ENCODE results near the gene EXOSC9. TPM values are rescaled to one million over a fixed set of nuclear protein-coding genes. Genes with fewer than 3 reads are reported as not detected.
"Not testable (repeated sequence)": the region's sequence is repeated elsewhere in the genome, so short reads cannot be mapped to it uniquely, and the experiment has no call there.

Gene EXOSC9
- 71.9 and 74.0 TPM in 2 replicates for total RNA-seq

- H3K27me3 Mint-ChIP-seq (ENCODE audit: insufficient read depth) = no peaks in the 10 kb centered on the region
- peaks cover 51% of the 10 kb centered on the region for H3K4me1 Mint-ChIP-seq (ENCODE audit: low read depth)
- H3K9me3 Mint-ChIP-seq = no peaks in the 10 kb centered on the region
- intact Hi-C loops (cut with micrococcal nuclease) = loop anchor here (1.0 to 2.0 kb wide), 6 partner anchors 9 to 1735 kb away; partner anchors contain the start of genes ANXA5, BBS7, BLTP1 and MAD2L1
- peak within 1 kb of the TSS; percentile 90 for H3K4me3 Mint-ChIP-seq
- peaks cover 22% of the 10 kb centered on the region for H3K36me3 Mint-ChIP-seq (ENCODE audit: low read depth)
- peak within 1 kb of the TSS; percentile 97 for H3K27ac Mint-ChIP-seq
- DNase-seq (ENCODE audit: low spot score) = peak; percentile 92
Observed at GRCh38 chr4:121800961-121801714, at the start of gene EXOSC9. Gene EXOSC9, plus strand, starts transcription at chr4:121801323. Its CDS starts 102 bp downstream, at chr4:121801425.

- intact Hi-C loops (cut with micrococcal nuclease); H3K4me3 Mint-ChIP-seq; H3K36me3 Mint-ChIP-seq (ENCODE audit: low read depth); H3K9me3 Mint-ChIP-seq; DNase-seq (ENCODE audit: low spot score); H3K27ac Mint-ChIP-seq; H3K4me1 Mint-ChIP-seq (ENCODE audit: low read depth): not testable (repeated sequence)
- peaks cover 41% of the 10 kb centered on the region for H3K27me3 Mint-ChIP-seq (ENCODE audit: insufficient read depth)
Observed at GRCh38 chr4:121752142-121752541, 49.0 kb upstream of the EXOSC9 start.

- no peaks in the 10 kb centered on the region for H3K9me3 Mint-ChIP-seq
- H3K4me1 Mint-ChIP-seq (ENCODE audit: low read depth) = peaks cover 2% of the 10 kb centered on the region
- no peak for DNase-seq (ENCODE audit: low spot score)
- no peaks in the 10 kb centered on the region for H3K36me3 Mint-ChIP-seq (ENCODE audit: low read depth)
- intact Hi-C loops (cut with micrococcal nuclease) = no loop called here
- no peak overlapping the region for H3K4me3 Mint-ChIP-seq
- peaks cover 52% of the 10 kb centered on the region for H3K27me3 Mint-ChIP-seq (ENCODE audit: insufficient read depth)
- no peak overlapping the region for H3K27ac Mint-ChIP-seq
Observed at GRCh38 chr4:121758925-121759568, 42.1 kb upstream of the EXOSC9 start.

DNA sequence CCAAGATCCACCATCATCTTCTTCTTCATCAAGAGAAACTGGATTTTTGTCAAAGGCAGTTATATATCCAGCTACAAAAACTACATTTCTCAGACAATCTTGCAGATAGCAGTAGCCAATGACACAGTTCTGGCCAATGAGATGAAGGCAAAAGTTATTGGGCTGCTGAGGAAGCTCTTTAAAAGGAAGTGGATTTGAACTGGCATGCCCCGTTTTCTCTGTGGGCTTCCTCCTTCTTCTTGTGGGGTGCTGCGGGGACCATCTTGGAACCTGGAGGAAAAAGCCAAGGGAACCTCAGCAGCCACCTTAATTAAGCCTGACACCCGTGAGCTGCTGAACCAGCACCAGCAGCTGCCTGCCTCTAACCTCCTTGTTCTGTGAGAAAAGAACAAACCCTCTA, 40.9 kb upstream of the EXOSC9 start:
- Mint-ChIP-seq H3K4me1 (ENCODE audit: low read depth) (peaks cover 6% of the 10 kb centered on the region), H3K27me3 (ENCODE audit: insufficient read depth) (peaks cover 51% of the 10 kb centered on the region), H3K36me3 (ENCODE audit: low read depth) (no peaks in the 10 kb centered on the region), H3K9me3 (no peaks in the 10 kb centered on the region), H3K4me3 (no peak overlapping the region), H3K27ac (no peak overlapping the region)
- intact Hi-C loops (cut with micrococcal nuclease) = no loop called here
- DNase-seq (ENCODE audit: low spot score) = no peak

DNA sequence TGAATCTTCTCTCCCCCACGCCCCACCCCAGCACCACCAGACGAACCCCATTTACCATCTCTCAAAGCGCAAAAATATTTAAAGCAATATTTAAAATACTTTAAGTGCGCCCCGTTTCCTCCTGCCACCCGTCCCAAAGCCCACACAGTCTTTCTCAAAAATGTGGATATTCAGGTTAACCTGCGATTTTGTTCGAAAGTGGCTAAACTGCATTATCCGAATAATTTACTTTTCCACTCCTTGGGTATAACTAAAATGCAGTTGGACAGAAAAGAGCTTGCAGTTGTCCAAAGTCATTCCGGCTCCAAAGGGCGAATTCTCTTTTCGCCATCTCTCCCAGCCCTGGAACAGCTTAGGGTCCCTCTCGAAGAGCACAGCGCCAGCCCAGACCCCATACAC, 36.8 kb upstream of the EXOSC9 start:
- H3K4me1 Mint-ChIP-seq (ENCODE audit: low read depth) = peaks cover 6% of the 10 kb centered on the region
- H3K27me3 Mint-ChIP-seq (ENCODE audit: insufficient read depth) = peaks cover 55% of the 10 kb centered on the region
- no peak for DNase-seq (ENCODE audit: low spot score)
- H3K4me3 Mint-ChIP-seq = peak overlapping the region; percentile 71
- no peaks in the 10 kb centered on the region for H3K9me3 Mint-ChIP-seq
- no peak overlapping the region for H3K27ac Mint-ChIP-seq
- no peaks in the 10 kb centered on the region for H3K36me3 Mint-ChIP-seq (ENCODE audit: low read depth)
- intact Hi-C loops (cut with micrococcal nuclease) = no loop called here

DNA sequence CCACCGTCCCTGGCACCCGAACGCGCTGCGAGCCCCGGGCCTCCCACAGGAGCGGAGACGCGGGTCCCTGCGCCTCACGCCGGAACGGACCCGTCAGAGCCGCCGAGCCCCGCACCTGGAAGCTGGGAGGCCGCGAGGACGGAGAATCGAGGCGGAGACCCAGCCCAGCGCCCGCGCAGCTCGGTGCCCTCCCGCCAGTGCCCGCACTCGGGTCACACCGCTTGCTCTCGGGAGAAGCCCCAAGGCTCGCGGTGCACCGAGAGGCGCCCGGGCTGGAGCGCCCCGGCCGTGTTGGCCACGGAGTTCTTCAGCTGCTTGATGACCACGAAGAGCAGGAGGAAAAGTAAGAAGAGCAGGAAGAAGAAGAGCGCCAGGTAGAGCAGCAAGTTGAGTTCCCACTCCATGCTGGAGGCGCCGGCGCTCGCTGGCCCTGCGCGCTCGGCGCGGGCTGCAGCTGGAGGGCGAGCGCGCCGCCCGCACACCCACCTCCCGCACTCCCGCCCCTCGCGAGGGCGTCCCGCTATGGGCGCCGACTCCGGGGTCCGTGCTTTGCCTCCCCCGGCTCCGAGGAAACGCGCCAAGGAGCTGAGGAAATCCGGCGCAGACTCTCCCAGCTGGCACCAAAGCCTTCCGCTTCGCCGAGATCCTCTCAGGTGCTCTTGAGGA, 36.3 kb upstream of the EXOSC9 start, which contains the start of gene SMIM43:
TSS of gene SMIM43 (minus strand) at position 463 of the 666 bp plus-strand sequence. CDS start at position 404, 59 bp downstream.
- intact Hi-C loops (cut with micrococcal nuclease) = no loop called here
- Mint-ChIP-seq H3K27ac (no peak within 1 kb of the TSS), H3K9me3 (no peaks in the 10 kb centered on the region), H3K4me1 (ENCODE audit: low read depth) (peaks cover 6% of the 10 kb centered on the region), H3K36me3 (ENCODE audit: low read depth) (no peaks in the 10 kb centered on the region), H3K4me3 (peak within 1 kb of the TSS; percentile 71), H3K27me3 (ENCODE audit: insufficient read depth) (peaks cover 51% of the 10 kb centered on the region)
- DNase-seq (ENCODE audit: low spot score) = no peak

GRCh38 chr4:121765368-121765705, 35.8 kb upstream of the EXOSC9 start:
- H3K36me3 Mint-ChIP-seq (ENCODE audit: low read depth) = no peaks in the 10 kb centered on the region
- no peak for DNase-seq (ENCODE audit: low spot score)
- no peak overlapping the region for H3K27ac Mint-ChIP-seq
- no peaks in the 10 kb centered on the region for H3K9me3 Mint-ChIP-seq
- intact Hi-C loops (cut with micrococcal nuclease) = no loop called here
- peaks cover 6% of the 10 kb centered on the region for H3K4me1 Mint-ChIP-seq (ENCODE audit: low read depth)
- peak overlapping the region; percentile 69 for H3K4me3 Mint-ChIP-seq
- H3K27me3 Mint-ChIP-seq (ENCODE audit: insufficient read depth) = peaks cover 51% of the 10 kb centered on the region

DNA sequence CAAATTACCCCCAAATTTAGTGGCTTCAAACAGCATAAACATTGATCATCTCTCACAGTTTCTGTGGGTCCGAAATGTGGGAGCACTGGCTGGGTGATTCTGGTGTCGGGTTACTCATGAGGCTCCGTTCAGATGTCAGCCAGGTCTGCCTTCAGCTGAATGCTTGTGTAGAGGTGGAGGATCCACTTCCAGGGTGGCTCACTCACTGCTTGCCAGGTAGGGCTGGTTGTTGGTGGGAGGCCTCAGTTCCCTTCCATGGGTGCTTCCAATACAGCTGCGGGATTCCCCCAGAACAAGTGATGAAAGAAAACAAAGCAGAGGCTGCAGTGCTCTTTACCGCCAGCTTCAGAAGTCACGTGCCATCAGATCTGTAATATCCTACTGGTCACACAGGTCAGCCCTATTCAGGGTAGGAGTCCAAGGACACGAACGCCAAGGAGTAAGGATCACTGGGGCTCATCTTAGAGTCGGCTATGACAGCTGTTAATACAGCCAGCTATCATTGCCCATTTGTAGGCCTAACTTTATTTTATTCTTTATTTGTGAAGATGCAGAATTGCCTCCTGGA, 35.1 kb upstream of the EXOSC9 start:
- no peak for DNase-seq (ENCODE audit: low spot score)
- H3K36me3 Mint-ChIP-seq (ENCODE audit: low read depth) = no peaks in the 10 kb centered on the region
- H3K4me3 Mint-ChIP-seq = no peak overlapping the region
- peaks cover 51% of the 10 kb centered on the region for H3K27me3 Mint-ChIP-seq (ENCODE audit: insufficient read depth)
- H3K27ac Mint-ChIP-seq = no peak overlapping the region
- H3K4me1 Mint-ChIP-seq (ENCODE audit: low read depth) = peaks cover 6% of the 10 kb centered on the region
- H3K9me3 Mint-ChIP-seq = no peaks in the 10 kb centered on the region
- intact Hi-C loops (cut with micrococcal nuclease) = no loop called here

DNA sequence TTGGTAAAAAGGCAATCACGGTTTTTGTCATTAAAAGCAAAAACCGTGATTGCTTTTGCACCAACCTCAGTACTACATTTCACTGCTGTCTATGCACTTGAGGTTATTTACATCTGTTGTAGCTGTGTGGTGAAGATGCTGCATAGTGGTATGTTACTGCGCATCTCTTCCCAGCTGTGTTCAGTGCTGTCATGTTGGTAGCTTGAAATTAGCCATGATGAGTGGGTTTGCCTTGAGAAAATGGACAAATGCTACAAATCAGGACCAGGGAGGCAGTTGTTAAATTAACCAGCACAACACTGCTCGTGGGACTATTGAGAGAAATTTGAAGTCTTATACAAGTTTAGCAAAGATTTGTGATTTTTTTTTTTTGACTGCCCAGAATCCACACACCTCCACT, 34.0 kb upstream of the EXOSC9 start:
- Mint-ChIP-seq H3K4me3 (no peak overlapping the region), H3K27ac (no peak overlapping the region), H3K4me1 (ENCODE audit: low read depth) (peaks cover 6% of the 10 kb centered on the region), H3K27me3 (ENCODE audit: insufficient read depth) (peaks cover 49% of the 10 kb centered on the region), H3K36me3 (ENCODE audit: low read depth) (no peaks in the 10 kb centered on the region), H3K9me3 (no peaks in the 10 kb centered on the region)
- no peak for DNase-seq (ENCODE audit: low spot score)
- intact Hi-C loops (cut with micrococcal nuclease) = no loop called here

- no peak for DNase-seq (ENCODE audit: low spot score)
- H3K27ac Mint-ChIP-seq = no peak overlapping the region
- peaks cover 41% of the 10 kb centered on the region for H3K27me3 Mint-ChIP-seq (ENCODE audit: insufficient read depth)
- H3K9me3 Mint-ChIP-seq = no peaks in the 10 kb centered on the region
- intact Hi-C loops (cut with micrococcal nuclease) = no loop called here
- no peaks in the 10 kb centered on the region for H3K36me3 Mint-ChIP-seq (ENCODE audit: low read depth)
- peaks cover 1% of the 10 kb centered on the region for H3K4me1 Mint-ChIP-seq (ENCODE audit: low read depth)
- no peak overlapping the region for H3K4me3 Mint-ChIP-seq
Observed at GRCh38 chr4:121769341-121769740, 31.8 kb upstream of the EXOSC9 start.

DNA sequence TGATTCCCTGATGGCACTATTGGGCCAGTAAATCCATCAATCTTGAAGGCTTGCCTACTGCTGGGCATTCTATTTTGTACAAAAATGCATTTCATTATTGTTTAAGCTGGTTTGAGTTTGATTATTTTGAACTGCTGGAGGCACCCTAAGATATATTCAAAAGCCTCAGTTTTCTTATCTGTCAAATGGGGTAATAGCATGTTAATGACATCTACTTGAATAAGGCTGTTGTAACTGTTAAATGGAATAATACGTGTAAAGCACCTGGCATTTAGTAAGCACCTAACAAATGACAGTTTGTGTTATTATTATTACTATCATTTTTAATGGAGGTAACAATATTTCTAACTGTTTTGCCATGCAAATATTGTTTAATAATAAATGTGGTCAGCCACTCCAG, 29.3 kb upstream of the EXOSC9 start:
- intact Hi-C loops (cut with micrococcal nuclease) = no loop called here
- H3K27ac Mint-ChIP-seq = no peak overlapping the region
- H3K9me3 Mint-ChIP-seq = no peaks in the 10 kb centered on the region
- H3K27me3 Mint-ChIP-seq (ENCODE audit: insufficient read depth) = peaks cover 25% of the 10 kb centered on the region
- no peaks in the 10 kb centered on the region for H3K36me3 Mint-ChIP-seq (ENCODE audit: low read depth)
- DNase-seq (ENCODE audit: low spot score) = no peak
- H3K4me3 Mint-ChIP-seq = no peak overlapping the region
- no peaks in the 10 kb centered on the region for H3K4me1 Mint-ChIP-seq (ENCODE audit: low read depth)

GRCh38 chr4:121773883-121774282, 27.2 kb upstream of the EXOSC9 start:
- Mint-ChIP-seq H3K4me3 (no peak overlapping the region), H3K4me1 (ENCODE audit: low read depth) (no peaks in the 10 kb centered on the region), H3K27me3 (ENCODE audit: insufficient read depth) (peaks cover 26% of the 10 kb centered on the region), H3K9me3 (no peaks in the 10 kb centered on the region), H3K27ac (no peak overlapping the region), H3K36me3 (ENCODE audit: low read depth) (no peaks in the 10 kb centered on the region)
- DNase-seq (ENCODE audit: low spot score) = no peak
- intact Hi-C loops (cut with micrococcal nuclease) = no loop called here

Measured in activated T-helper 1 cell treated with anti-CD3 and anti-CD28 coated beads, Interleukin-12 subunit alpha, Interleukin-12 subunit beta, Interleukin-2, Interleukin-4 antibody, amounts not matched to agents 30 ng/mL and 10 ng/mL and 1 ng/mL, durations not matched to agents 14 hours and 24 hours and 36 hours (primary cell).